ENCODE data around the gene NSFL1C.

Gene NSFL1C

DNA sequence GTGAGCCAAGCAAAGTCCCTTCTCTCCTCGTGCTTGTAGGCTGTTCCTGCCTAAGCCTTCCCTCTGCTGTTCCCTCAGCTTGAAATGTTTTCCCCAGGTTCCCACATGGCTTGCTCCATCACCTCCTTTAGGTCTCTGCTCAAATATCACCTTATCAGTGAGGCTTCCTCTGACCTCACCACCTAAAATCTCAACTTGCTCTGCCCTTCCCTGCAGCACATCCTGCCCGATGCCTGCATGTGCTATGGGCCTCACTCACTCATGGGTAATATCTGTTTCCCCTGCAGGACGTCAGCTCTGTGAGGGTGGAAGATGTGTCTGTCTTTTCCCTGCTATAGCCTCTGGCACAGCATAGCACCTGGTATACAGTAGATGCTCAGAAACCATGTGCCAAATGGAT is 43.9 kb downstream of the NSFL1C start:
- DNase-seq: peak; percentile 71

- no peak for DNase-seq
Observed at GRCh38 chr20:1420066-1420465, 46.6 kb downstream of the NSFL1C start.

DNA sequence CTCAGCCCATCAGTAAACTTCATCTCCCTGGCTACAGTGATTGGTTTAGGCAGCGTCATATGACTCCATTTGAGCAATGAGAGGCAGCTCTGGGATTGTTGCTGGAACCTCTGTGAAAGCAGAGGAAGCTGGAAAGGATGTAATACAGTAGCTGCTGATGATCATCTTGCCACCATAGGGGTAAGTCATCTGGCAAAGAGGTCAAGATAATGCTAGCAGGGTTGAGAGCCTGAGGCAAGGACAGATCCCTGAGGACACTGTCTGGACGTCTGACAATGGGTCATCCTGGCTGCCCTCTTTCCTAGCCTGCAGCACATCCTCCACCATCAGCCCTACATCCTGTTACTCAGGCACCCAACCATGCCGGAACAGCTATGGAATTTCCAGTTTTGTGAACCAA is 48.3 kb downstream of the NSFL1C start:
- DNase-seq: peak; percentile 85

GRCh38 chr20:1417790-1418189 is 48.9 kb downstream of the NSFL1C start:
- no peak for DNase-seq

GRCh38 chr20:1417273-1417672 is 49.4 kb downstream of the NSFL1C start:
- DNase-seq: peak; percentile 93

GRCh38 chr20:1415667-1416468 is 50.8 kb downstream of the NSFL1C start:
- peak; percentile 96 for DNase-seq

- DNase-seq: no peak
Observed at GRCh38 chr20:1414982-1415381, 51.7 kb downstream of the NSFL1C start.

GRCh38 chr20:1405801-1406200 is 60.8 kb downstream of the NSFL1C start:
- DNase-seq: no peak

GRCh38 chr20:1403624-1404023 is 63.0 kb downstream of the NSFL1C start:
- DNase-seq: no peak

- DNase-seq: no peak
Observed at GRCh38 chr20:1402149-1402548, 64.5 kb downstream of the NSFL1C start.

DNA sequence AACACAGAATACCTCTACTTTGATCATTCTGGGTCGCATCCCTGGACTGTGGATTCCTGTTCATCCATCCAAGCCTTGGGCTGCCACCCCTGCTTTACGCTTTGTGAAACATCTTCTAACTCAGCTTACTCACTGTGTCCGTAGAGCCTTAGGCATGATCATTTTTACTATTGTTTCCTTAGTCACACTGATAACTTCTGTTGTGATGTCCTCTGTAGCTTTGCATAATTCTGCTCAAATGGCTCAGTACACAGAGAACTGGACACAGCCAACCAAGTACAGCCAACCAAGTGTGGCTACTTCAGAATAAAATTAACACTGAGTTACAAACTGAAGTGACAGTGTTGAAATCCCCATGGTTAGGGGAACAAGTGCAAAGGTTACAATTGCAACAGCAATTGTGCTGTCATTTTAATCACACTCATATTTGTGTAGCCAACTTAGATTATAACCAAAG is 65.2 kb downstream of the NSFL1C start:
- DNase-seq: no peak

GRCh38 chr20:1399678-1400366 is 66.8 kb downstream of the NSFL1C start:
- DNase-seq: peak; percentile 80

GRCh38 chr20:1398185-1398584 is 68.5 kb downstream of the NSFL1C start:
- DNase-seq: peak; percentile 55

- DNase-seq: no peak
Observed at GRCh38 chr20:1397710-1398109, 68.9 kb downstream of the NSFL1C start.

DNA sequence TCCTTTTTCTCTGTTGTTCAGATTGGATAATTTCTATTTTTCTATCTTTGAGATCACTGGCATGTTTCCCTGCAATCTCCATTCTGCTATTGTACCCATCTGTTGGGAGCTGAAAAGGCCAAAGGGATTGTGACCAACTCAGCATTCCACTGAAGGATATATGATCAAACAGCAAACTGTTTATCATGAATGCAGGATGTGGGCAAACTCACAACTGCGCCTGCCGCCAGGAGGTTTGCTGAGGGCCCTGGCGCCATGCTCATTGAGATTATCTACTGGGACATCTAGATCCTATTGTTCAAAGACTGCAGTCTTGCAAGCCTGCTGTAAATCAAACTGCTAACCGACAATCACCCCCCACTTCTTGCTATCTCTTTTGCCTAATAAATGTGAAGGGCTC is 69.9 kb downstream of the NSFL1C start:
- no peak for DNase-seq

DNA sequence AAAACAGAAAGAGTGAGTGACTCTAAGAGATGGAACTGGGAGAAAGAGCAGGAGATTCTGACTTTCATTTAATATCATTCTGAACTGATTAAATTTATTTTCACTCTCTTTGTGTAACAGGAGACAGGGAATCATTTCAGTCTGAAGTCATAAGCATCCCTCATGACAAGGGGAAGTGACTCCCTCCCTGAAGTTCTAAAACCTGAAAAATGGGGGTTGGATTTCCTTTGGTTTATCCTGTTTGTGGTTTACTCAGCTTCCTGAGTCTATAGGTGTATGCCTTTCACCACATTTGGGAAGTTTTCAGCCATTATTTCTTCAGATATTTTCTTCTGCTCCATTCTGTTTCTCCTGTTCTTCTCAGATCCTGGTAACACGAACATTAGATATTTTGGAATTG is 70.4 kb downstream of the NSFL1C start:
- no peak for DNase-seq

DNA sequence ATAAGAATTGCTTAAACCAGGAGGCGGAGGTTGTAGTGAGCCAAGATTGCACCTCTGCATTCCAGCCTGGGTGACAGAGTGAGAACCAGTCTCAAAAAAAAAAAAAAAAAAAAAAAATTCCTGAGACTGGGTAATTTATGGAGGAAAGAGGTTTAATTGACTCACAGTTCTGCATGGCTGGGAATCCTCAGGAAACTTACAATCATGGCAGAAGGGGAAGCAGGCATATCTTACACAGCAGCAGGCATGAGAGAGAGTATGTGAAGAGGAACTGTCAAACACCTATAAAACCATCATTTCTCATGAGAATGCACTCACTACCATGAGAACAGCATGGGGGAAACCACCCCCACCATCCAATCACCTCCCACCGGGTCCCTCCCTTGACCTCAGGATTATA is 72.0 kb downstream of the NSFL1C start:
- DNase-seq: peak; percentile 38

GRCh38 chr20:1393507-1393882 is 73.2 kb downstream of the NSFL1C start:
- no peak for DNase-seq

DNA sequence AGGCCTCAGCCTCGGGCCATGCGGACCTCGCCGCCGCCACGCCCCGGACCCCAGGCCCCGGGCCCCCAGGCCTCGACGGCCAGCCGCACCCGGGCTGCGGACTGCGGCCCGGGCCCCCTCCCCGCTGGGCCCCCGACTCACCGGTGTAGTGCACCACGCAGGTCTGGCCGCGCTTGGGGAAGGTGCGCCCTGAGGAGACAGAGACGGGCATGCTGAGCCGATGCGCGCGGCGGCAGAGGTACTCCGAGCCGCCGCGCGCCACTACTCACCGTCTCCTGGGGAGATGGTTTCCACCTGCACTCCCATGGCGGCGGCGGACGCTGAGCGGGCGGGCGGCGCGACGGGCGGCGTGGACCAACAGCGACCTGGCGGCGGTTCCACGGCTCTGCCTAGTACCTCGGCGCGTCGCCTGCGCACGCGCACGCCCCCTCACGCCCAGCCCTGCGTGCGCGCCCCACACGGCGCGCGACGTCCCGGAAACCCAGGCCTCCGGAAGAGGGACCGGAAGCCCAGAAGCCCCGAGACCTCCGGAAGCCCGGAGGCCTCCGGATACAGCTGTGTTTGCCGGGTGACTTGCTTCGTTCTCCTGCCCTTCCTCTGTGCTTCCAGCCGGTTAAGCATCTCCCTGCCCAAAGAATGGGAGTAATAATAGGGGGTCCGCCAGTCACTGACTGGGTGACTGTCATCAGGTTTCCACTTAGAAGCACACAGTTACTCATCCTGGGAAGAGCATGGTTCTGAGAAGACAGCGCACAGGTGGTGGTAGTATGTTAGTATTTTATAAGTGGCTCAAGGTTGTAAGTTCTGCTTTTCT is 73.7 kb downstream of the NSFL1C start, which contains the start of gene FKBP1A:
Gene FKBP1A, minus strand, starts transcription at position 362 of the 814 bp plus-strand sequence. Its CDS starts 56 bp downstream, at position 306.
- DNase-seq: peak; percentile 93

DNA sequence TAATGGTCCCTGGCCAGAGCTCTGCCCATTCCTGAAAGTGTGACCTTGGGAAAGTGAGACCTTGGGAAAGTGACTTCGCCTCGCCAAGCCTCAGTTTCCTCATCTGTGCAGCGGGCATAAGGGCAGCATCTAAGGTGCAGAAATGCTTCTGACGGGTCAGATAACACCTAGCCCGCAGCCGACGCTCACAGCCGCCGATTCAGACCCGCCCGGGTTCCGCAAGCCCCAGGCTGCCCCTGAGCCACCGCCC is 74.3 kb downstream of the NSFL1C start:
- DNase-seq: no peak

All from islet precursor cell (in vitro differentiated cells).